Mammary microvascular endothelial cell (primary cell): Measurements from ENCODE around the gene ATF1. TPM values are rescaled to one million over a fixed set of nuclear protein-coding genes. Genes with fewer than 3 reads are reported as not detected.

ENCODE experiments used
- total RNA-seq: library from RNA; depleted of rRNA; stranded (reverse); fragments of >200 nt; gene quantifications from 2 replicates; pipeline ENCODE4 v1.2.3, GENCODE V29; 2015

ATF1 gene
- 14.0 and 15.5 TPM in 2 replicates for total RNA-seq

GRCh38 chr12:50763639-50764285, at the start of gene ATF1:
Gene ATF1 (plus strand): TSS chr12:50764101. CDS start chr12:50780146, 16,045 bp downstream.

GRCh38 chr12:50842637-50843493, 79.0 kb downstream of the ATF1 start, which contains the start of gene TMPRSS12:
Gene TMPRSS12 (plus strand): TSS chr12:50842926. CDS start chr12:50842965, 39 bp downstream.

Other genes starting within 250 kb of the ATF1 start
- not detected in 2 replicates for gene TMPRSS12, start 78.8 kb downstream of the ATF1 start, total RNA-seq
- not detected in 2 replicates for gene HIGD1C, start 188.4 kb downstream of the ATF1 start, total RNA-seq